AG09309 (cell line): ENCODE measurements around the gene BANK1.

Experiments used
- DNase-seq: peaks from one replicate; pipeline ENCODE4 v3.0.0-alpha.2; 2010; ENCODE audit warnings: low read depth
- H3K4me3 ChIP-seq: 2 replicates; pipeline ENCODE4 v1.5.1; 2011; ENCODE audit warnings: mild to moderate bottlenecking, low read depth, low read length, moderate library complexity; ENCODE audit not compliant: control insufficient read depth
- TF ChIP-seq, protein P1 (sequence below): IDR thresholded peaks from 2 replicates; pipeline ENCODE4 v1.5.1; 2011; ENCODE audit warnings: mild to moderate bottlenecking, low read depth, low read length, inconsistent platforms; ENCODE audit not compliant: insufficient read depth, control insufficient read depth; ENCODE audit errors: missing control alignments

BANK1 gene

DNA sequence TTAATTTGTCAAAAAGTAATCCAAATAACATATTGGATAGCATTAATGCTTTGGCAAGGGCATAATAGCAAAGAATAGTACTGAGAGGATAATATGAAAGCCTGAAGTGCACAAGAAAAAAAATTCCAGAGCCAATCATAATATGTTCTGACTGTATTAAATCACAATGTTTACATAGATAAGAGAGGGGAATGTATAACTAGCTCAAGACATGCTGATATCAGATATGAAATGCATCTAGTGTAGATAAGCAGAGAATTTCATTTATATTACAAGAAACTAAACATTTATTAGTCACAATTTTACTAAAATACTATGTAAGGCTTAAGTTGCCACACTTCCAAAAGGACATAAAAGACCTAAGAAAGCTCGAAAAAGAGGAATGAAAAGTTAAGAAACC lies 193.3 kb downstream of the BANK1 start:
- no peak overlapping the region for H3K4me3 ChIP-seq
- no peak for DNase-seq

DNA sequence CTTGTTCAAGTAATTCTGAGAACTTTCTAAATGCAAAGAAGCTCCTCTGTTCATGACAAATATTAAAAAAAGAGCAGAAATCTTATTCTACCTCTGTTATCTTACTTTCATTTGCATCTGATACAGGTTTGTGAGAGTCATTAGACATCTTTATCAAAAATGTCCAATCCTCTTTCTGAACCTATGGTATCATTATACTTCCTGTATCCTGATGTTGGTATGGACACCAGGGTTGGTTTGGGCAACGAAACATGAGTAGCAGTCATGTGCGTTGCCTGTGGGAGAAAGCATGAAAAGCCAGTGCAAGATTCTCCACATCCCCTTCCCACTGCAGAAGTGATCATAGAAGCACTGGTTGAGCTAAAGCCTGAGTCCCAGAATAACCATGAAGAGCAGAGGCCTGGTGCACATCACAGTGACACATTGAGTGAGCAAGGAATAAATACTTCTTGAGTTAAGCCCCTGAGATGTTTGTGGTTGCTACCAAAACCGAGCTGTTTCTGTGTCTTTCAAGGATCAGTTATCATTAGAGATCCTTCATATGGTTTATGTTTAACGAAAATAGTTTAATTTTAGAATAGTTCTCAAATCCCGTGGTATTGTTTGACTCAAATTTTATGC lies 197.2 kb downstream of the BANK1 start:
- no peak overlapping the region for H3K4me3 ChIP-seq
- DNase-seq = no peak
- TF ChIP-seq, protein P1, sequence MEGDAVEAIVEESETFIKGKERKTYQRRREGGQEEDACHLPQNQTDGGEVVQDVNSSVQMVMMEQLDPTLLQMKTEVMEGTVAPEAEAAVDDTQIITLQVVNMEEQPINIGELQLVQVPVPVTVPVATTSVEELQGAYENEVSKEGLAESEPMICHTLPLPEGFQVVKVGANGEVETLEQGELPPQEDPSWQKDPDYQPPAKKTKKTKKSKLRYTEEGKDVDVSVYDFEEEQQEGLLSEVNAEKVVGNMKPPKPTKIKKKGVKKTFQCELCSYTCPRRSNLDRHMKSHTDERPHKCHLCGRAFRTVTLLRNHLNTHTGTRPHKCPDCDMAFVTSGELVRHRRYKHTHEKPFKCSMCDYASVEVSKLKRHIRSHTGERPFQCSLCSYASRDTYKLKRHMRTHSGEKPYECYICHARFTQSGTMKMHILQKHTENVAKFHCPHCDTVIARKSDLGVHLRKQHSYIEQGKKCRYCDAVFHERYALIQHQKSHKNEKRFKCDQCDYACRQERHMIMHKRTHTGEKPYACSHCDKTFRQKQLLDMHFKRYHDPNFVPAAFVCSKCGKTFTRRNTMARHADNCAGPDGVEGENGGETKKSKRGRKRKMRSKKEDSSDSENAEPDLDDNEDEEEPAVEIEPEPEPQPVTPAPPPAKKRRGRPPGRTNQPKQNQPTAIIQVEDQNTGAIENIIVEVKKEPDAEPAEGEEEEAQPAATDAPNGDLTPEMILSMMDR = no peak

More for the DNA sequence above, 193.3 kb downstream of the BANK1 start:
- TF ChIP-seq, protein P1 = no peak

DNA sequence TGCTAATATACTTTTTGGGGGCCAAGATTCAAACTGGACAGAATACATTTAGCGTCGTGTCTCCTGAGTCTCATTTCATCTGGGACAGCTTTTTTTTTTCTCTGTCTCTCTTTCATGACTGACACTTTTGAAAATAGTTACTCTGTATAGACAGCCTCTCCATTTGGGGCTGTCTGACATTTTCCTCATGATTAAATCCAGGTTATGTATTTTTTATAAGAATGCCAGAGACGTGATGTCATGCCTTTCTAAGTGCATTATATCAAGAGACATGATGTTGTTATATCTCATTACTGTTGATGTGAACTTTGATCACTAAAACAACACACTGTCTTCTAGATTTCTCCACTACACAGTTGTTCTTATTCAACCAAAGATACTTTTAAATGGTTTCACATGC lies 199.0 kb downstream of the BANK1 start:
- TF ChIP-seq, protein P1 = no peak
- DNase-seq = no peak
- no peak overlapping the region for H3K4me3 ChIP-seq

DNA sequence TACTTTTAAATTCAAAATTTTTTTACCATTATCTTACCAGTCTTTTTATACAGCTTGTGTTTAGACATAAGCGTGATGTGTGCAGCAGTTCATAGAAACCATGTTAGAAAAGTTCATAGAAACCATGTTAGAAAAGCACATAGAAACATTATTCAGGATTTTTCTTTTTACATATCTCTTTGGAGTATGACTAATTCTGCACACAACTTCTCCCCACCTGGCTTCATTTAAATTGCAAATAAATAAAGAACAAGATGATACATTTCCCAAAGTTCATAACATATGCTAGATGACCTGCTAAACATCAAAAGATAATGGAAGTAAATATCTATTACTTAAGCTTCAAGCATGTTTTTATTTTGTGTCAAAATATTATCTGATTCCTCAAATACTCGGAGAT lies 201.9 kb downstream of the BANK1 start:
- no peak for DNase-seq
- TF ChIP-seq, protein P1 = no peak
- no peak overlapping the region for H3K4me3 ChIP-seq

DNA sequence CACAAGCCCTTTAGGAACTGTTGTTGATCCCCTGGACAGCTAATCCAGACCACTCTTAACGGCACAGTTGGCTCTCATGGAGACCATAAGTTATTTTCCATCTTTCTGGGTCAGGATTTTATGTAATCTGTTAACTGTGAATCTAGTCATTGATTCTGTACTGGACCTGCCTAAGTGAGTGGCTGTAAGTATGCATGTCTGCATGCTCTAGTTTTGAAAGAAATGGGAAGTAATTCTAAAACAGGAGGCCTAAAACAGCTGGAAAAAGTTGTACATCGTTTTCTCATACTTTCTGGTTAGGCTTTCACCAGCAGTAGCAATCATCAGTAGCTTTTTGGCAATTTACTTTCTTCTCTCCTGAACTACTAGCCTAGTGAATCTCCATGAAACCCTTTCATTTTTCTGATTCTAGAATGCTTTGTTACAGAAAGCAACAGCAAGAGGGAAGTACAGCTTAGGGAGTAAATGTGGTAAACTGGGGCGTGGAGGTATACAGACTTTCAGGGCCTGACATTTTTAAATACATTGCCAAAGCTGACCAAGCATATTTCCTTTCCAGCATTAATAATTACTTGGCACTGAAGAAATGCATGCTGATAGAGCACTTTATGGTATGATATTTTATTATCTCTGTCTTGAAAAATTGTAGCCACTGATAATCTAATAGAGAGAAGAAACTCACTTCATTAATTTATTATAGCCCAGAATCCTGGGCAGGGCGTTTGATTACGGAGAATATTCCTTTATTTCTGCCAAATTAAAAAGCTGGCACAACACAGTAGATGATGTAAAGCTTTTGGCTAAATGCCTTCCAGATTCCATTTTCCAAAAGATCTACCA lies 202.7 kb downstream of the BANK1 start:
- no peak overlapping the region for H3K4me3 ChIP-seq
- no peak for DNase-seq
- TF ChIP-seq, protein P1 = no peak

DNA sequence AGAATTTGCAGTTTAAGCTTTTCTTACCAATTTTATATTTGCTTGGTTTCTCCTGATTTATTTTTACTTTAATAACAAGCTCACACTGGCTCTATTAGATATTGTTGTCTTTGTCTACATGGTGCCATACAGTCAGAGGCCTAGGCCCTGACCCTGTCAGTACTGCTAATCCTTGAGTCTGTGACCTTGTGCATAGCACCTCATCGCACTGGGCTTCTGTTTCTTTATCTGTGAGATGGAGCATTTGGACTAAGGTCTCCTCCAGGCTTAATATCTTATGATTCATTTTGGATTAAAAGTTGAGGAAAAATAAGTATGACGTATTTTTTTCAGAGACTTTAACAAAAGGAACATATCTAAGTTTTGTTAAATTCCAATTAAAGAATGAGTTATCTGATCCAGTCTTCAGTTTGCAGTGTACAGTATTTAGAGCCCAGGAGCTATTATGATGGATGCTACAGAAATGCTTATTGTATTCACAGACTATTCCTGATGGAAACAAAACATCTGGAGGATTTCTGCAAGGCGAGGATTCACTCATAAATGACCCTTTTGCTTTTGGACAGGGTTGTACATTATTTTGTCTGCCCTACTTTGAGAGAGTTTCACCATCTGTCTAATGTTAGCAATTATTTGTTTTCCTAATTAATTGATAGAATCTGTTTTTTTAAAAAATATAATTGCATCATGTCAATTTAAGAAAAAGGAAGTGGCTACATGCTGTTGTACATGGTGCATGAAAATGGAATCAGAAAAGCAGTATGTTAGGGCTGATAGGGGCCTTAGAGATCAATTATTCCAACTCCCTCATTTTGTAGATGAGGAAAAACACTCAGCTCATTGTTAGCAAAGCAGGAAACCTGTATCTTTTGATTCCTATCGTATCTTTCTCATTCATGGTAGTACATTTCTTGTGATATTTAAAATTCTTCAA lies 203.6 kb downstream of the BANK1 start:
- no peak overlapping the region for H3K4me3 ChIP-seq
- no peak for DNase-seq
- TF ChIP-seq, protein P1 = no peak
